ENCODE measurements around the gene SPRR2F.

- TF ChIP-seq REST (IDR thresholded peaks at IDR 0.05; ENCODE audit: insufficient read depth in 1 of 2, low read depth in 2 of 2, low read length in 2 of 2) (no peak), TAF1 (IDR thresholded peaks at IDR 0.05; ENCODE audit: borderline replicate concordance, insufficient read depth, low read length) (no peak), SIN3A (IDR thresholded peaks at IDR 0.05; ENCODE audit: borderline replicate concordance, insufficient read depth, low read length) (no peak)
These were observed 25.7 kb downstream of the SPRR2F start for GRCh38 chr1:153087652-153088051.

All from PFSK-1 (cell line).